ENCODE results near the gene PCSK6.

DNA sequence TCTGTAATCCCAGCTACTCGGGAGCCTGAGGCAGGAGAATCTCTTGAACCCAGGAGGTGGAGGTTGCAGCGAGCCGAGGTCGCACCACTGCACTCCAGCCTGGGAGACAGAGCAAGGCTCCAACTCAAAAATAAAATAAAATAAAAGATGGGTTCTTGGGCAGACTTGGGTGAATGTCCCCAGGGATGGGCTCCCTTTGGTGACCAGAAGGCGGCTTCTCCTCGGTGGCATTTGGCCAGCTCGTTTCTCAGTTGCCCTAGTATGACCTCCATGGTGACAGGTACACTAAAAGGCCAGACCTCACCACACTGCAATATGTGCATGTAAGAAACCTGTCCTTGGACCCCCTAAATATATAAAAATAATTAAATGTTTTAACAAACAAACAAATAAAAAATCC lies 118.4 kb downstream of the PCSK6 start:
- TF ChIP-seq, protein P1, sequence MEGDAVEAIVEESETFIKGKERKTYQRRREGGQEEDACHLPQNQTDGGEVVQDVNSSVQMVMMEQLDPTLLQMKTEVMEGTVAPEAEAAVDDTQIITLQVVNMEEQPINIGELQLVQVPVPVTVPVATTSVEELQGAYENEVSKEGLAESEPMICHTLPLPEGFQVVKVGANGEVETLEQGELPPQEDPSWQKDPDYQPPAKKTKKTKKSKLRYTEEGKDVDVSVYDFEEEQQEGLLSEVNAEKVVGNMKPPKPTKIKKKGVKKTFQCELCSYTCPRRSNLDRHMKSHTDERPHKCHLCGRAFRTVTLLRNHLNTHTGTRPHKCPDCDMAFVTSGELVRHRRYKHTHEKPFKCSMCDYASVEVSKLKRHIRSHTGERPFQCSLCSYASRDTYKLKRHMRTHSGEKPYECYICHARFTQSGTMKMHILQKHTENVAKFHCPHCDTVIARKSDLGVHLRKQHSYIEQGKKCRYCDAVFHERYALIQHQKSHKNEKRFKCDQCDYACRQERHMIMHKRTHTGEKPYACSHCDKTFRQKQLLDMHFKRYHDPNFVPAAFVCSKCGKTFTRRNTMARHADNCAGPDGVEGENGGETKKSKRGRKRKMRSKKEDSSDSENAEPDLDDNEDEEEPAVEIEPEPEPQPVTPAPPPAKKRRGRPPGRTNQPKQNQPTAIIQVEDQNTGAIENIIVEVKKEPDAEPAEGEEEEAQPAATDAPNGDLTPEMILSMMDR (IDR thresholded peaks at IDR 0.05), result no peak
- TF ChIP-seq ZNF219 (CRISPR knock-in tag; IDR thresholded peaks at IDR 0.05; ENCODE audit: borderline replicate concordance), result no peak
- TF ChIP-seq NR2C2 (CRISPR knock-in tag; IDR thresholded peaks at IDR 0.05), result no peak
- TF ChIP-seq PRRX2 (CRISPR knock-in tag; IDR thresholded peaks at IDR 0.05), result no peak
